ENCODE data around the gene CCDC87. TPM values are rescaled to one million over a fixed set of nuclear protein-coding genes. Genes with fewer than 3 reads are reported as not detected.

CCDC87 gene
- total and polyA plus RNA-seq, 2 donors (not counting 3 experiments of a cell fraction or from before 2014, with no cell fraction given), result 0.06 to 0.22 TPM

DNA sequence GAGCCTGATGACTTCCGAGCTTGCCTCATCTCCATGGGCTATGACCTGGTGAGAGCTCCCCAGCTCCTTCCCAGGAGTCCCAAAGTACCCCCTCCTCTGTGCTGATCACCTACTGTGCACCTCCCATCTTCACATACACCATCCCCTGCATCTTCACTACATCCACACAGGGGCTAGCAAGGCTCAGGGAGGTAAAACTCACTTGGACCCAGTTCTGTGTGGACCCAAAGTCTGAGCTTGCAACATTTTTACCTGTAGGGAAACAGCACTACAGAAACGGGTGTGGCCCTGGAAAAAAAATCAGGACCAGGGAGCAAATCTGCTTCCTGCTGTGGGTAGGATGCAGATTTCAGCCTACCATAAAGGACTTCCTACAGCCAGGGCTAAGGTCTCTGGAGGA is 30.6 kb downstream of the CCDC87 start:
- intact Hi-C loops (cut with micrococcal nuclease) (no loop called here), dilution Hi-C loops (cut with MboI; ENCODE audit: extremely low pct_ligation_motif_present, low sequenced_read_pairs) (no loop called here)
- no peak for FAIRE-seq

DNA sequence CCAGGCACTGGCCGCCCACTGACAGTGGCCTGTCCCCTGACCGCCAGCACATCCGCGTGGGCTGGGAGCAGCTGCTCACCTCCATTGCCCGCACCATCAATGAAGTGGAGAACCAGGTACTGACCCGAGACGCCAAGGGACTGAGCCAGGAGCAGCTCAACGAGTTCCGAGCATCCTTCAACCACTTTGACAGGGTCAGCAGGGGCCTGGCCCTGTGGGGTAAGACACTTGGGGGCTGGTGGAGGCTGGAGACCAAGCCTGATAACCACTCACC is 31.0 kb downstream of the CCDC87 start:
- H3K9me3 ChIP-seq (replicated peaks; ENCODE audit: control insufficient read depth, insufficient read depth, low read length), result no peaks in the 10 kb centered on the region
- H3K9me1 ChIP-seq (replicated peaks; ENCODE audit: control insufficient read depth, extremely low read depth, insufficient read depth, low read length), result no peaks in the 10 kb centered on the region
- no peak for TF ChIP-seq EZH2 (IDR thresholded peaks at IDR 0.05; ENCODE audit: borderline replicate concordance, low read depth, low read length, severe bottlenecking)
- TF ChIP-seq, protein P1, sequence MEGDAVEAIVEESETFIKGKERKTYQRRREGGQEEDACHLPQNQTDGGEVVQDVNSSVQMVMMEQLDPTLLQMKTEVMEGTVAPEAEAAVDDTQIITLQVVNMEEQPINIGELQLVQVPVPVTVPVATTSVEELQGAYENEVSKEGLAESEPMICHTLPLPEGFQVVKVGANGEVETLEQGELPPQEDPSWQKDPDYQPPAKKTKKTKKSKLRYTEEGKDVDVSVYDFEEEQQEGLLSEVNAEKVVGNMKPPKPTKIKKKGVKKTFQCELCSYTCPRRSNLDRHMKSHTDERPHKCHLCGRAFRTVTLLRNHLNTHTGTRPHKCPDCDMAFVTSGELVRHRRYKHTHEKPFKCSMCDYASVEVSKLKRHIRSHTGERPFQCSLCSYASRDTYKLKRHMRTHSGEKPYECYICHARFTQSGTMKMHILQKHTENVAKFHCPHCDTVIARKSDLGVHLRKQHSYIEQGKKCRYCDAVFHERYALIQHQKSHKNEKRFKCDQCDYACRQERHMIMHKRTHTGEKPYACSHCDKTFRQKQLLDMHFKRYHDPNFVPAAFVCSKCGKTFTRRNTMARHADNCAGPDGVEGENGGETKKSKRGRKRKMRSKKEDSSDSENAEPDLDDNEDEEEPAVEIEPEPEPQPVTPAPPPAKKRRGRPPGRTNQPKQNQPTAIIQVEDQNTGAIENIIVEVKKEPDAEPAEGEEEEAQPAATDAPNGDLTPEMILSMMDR (IDR thresholded peaks at IDR 0.05; ENCODE audit: extremely low read depth in 1 of 2, insufficient read depth in 1 of 2, low read depth in 1 of 2, low read length in 2 of 2), result no peak
- TF ChIP-seq JUN (IDR thresholded peaks at IDR 0.05; ENCODE audit: borderline replicate concordance, insufficient read depth, insufficient read length, low read depth), result no peak
- TF ChIP-seq MYC (IDR thresholded peaks at IDR 0.05; ENCODE audit: low read depth, low read length), result no peak
- no peak for TF ChIP-seq POLR2AphosphoS5 (IDR thresholded peaks at IDR 0.05; ENCODE audit: insufficient read depth, low read depth, low read length)
- no peak for TF ChIP-seq FOS (IDR thresholded peaks at IDR 0.05; ENCODE audit: borderline replicate concordance, insufficient read depth, low read length)
- no peak for TF ChIP-seq POLR2A (IDR thresholded peaks at IDR 0.05; ENCODE audit: low read depth, low read length)
- TF ChIP-seq, protein P2, sequence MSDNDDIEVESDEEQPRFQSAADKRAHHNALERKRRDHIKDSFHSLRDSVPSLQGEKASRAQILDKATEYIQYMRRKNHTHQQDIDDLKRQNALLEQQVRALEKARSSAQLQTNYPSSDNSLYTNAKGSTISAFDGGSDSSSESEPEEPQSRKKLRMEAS (IDR thresholded peaks at IDR 0.05; ENCODE audit: insufficient read depth, insufficient read length), result no peak
- TF ChIP-seq GATA2 (IDR thresholded peaks at IDR 0.05; ENCODE audit: insufficient read depth, insufficient read length, low read depth, low read length), result no peak
- H3K27ac ChIP-seq (ENCODE audit: insufficient read depth, low read depth, low read length), result no peak overlapping the region
- H3K4me3 ChIP-seq (replicated peaks in 1 of 3; ENCODE audit: insufficient read depth in 1 of 3, low read depth in 1 of 3, low read length in 3 of 3), result no peak overlapping the region
- H4K20me1 ChIP-seq (replicated peaks; ENCODE audit: control insufficient read depth, extremely low read depth, insufficient read depth, low read length), result no peaks in the 10 kb centered on the region
- CTCF ChIA-PET, result interaction anchor here (1.1 to 2.7 kb wide), 2 partner anchors 76 to 116 kb away, joined by 3 to 13 read pairs; partner anchors contain the start of genes RBM4 and RBM4B
- H3K36me3 ChIP-seq (ENCODE audit: control insufficient read depth in 2 of 2, extremely low read depth in 1 of 2, insufficient read depth in 2 of 2, low read length in 2 of 2), result no peaks in the 10 kb centered on the region
- intact Hi-C loops (cut with micrococcal nuclease), result no loop called here
- BruUV-seq (replicated peaks), result no TSS peak
- H3K4me1 ChIP-seq (ENCODE audit: control insufficient read depth, extremely low read depth, insufficient read depth, low read length), result no peaks in the 10 kb centered on the region
- H3K9ac ChIP-seq (replicated peaks; ENCODE audit: extremely low read depth, insufficient read depth, low read length), result no peak overlapping the region
- FAIRE-seq, result no peak
- no peaks in the 10 kb centered on the region for H3K79me2 ChIP-seq (ENCODE audit: control insufficient read depth, insufficient read depth, low read length)
- no peak for DNase-seq (ENCODE audit: low read depth, low spot score)
- dilution Hi-C loops (cut with MboI; ENCODE audit: extremely low pct_ligation_motif_present, low sequenced_read_pairs), result no loop called here
- peaks cover 5 to 6% of the 10 kb centered on the region in 2 experiments for H3K27me3 ChIP-seq (ENCODE audit: control insufficient read depth in 2 of 2, insufficient read depth in 2 of 2, low read length in 2 of 2)
- no peak overlapping the region for H3K4me2 ChIP-seq (ENCODE audit: insufficient read depth, low read length)
- no peak overlapping the region for H2AFZ ChIP-seq (ENCODE audit: low read depth, low read length)
- POLR2A ChIA-PET, result interaction anchor here (0.6 kb wide), 2 partner anchors 55 to 760 kb away, joined by 3 to 4 read pairs; no protein-coding TSS in a partner anchor

More for the DNA sequence above, 30.6 kb downstream of the CCDC87 start:
- BruUV-seq (replicated peaks), result no TSS peak
- no peaks in the 10 kb centered on the region for H3K36me3 ChIP-seq (ENCODE audit: control insufficient read depth in 2 of 2, extremely low read depth in 1 of 2, insufficient read depth in 2 of 2, low read length in 2 of 2)
- no peak overlapping the region for H3K4me2 ChIP-seq (ENCODE audit: insufficient read depth, low read length)
- ChIA-PET CTCF (interaction anchor here (1.1 to 2.7 kb wide), 4 partner anchors 16 to 116 kb away, joined by 3 to 13 read pairs (median 6); partner anchors contain the start of genes CCDC87, CCS, RBM4 and RBM4B), POLR2A (no interaction called here)
- H2AFZ ChIP-seq (ENCODE audit: low read depth, low read length), result no peak overlapping the region
- no peak overlapping the region for H3K9ac ChIP-seq (replicated peaks; ENCODE audit: extremely low read depth, insufficient read depth, low read length)
- H4K20me1 ChIP-seq (replicated peaks; ENCODE audit: control insufficient read depth, extremely low read depth, insufficient read depth, low read length), result no peaks in the 10 kb centered on the region
- no peak overlapping the region for H3K27ac ChIP-seq (ENCODE audit: insufficient read depth, low read depth, low read length)
- no peak overlapping the region for H3K4me3 ChIP-seq (replicated peaks in 1 of 3; ENCODE audit: insufficient read depth in 1 of 3, low read depth in 1 of 3, low read length in 3 of 3)
- no peaks in the 10 kb centered on the region for H3K4me1 ChIP-seq (ENCODE audit: control insufficient read depth, extremely low read depth, insufficient read depth, low read length)
- H3K27me3 ChIP-seq (ENCODE audit: control insufficient read depth in 2 of 2, insufficient read depth in 2 of 2, low read length in 2 of 2), result peaks cover 5 to 6% of the 10 kb centered on the region in 2 experiments
- H3K9me3 ChIP-seq (replicated peaks; ENCODE audit: control insufficient read depth, insufficient read depth, low read length), result no peaks in the 10 kb centered on the region
- no peak for DNase-seq (ENCODE audit: low read depth, low spot score)
- no peaks in the 10 kb centered on the region for H3K79me2 ChIP-seq (ENCODE audit: control insufficient read depth, insufficient read depth, low read length)
- no peaks in the 10 kb centered on the region for H3K9me1 ChIP-seq (replicated peaks; ENCODE audit: control insufficient read depth, extremely low read depth, insufficient read depth, low read length)
- TF ChIP-seq, protein P1 (IDR thresholded peaks at IDR 0.05; ENCODE audit: extremely low read depth in 1 of 2, insufficient read depth in 1 of 2, low read depth in 1 of 2, low read length in 2 of 2), result no peak
- TF ChIP-seq MYC (IDR thresholded peaks at IDR 0.05; ENCODE audit: low read depth, low read length) (no peak), EZH2 (IDR thresholded peaks at IDR 0.05; ENCODE audit: borderline replicate concordance, low read depth, low read length, severe bottlenecking) (no peak), POLR2AphosphoS5 (IDR thresholded peaks at IDR 0.05; ENCODE audit: insufficient read depth, low read depth, low read length) (no peak), FOS (IDR thresholded peaks at IDR 0.05; ENCODE audit: borderline replicate concordance, insufficient read depth, low read length) (no peak), JUN (IDR thresholded peaks at IDR 0.05; ENCODE audit: borderline replicate concordance, insufficient read depth, insufficient read length, low read depth) (no peak), GATA2 (IDR thresholded peaks at IDR 0.05; ENCODE audit: insufficient read depth, insufficient read length, low read depth, low read length) (no peak)
